Stimulated activated CD8-positive, alpha-beta memory T cell treated with anti-CD3 and anti-CD28 coated beads, Interleukin-15, amount 100 ng/mL, for 1 hour (primary cell): ENCODE results near the gene CA6.
A peak's percentile ranks its signal among the peaks of the same experiment; 100 is the strongest.
"Not testable (repeated sequence)": the region's sequence is repeated elsewhere in the genome, so short reads cannot be mapped to it uniquely, and the experiment has no call there.

ENCODE experiments used
- DNase-seq: peaks from one replicate; pipeline ENCODE4 v3.0.0-alpha.2; 2020; ENCODE audit warnings: low read depth

The CA6 gene

DNA sequence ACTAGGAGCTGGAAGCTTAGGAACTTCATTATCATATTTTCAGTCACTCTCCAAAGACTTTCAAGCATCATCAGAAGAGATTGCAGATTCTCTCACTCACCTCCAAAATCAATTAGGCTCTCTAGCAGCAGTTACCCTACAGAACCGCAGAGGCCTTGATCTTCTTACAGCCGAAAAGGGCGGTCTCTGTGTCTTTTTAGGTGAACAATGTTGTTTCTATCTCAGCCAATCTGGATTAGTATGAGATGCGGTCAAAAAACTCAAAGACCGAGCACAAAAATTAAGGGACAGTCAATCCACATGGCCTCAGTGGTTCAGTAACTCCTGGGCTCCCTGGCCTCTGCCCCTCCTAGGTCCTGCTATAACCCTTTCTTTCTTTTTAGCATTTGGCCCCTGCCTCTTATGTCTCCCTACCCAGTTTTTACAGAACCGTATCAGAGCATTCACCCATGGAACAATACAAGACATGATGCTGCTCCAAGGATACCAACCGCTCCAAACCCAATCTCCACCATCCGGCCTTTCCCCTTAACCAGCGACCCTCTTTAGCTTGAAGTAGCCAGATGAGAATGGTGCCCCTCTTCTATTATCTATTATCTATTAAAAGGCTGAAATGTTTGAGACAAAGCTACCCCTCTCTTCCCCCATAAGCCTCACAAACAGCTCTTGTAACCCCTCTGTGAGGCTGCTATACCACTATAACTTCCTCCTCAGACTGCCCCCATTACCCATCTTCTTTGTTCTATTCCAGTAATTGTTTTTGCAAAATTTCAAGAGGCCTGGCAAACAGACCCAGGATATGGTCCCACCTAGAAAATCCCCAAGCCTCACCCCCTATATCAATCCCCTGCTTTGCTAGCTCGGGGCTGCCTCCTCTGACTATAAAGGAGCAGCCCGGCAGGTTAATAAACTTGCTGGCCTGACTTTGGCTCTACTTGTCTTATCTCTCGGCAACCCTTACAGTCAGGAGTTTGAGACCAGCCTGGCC lies 18.7 kb upstream of the CA6 start:
- no peak for DNase-seq

DNA sequence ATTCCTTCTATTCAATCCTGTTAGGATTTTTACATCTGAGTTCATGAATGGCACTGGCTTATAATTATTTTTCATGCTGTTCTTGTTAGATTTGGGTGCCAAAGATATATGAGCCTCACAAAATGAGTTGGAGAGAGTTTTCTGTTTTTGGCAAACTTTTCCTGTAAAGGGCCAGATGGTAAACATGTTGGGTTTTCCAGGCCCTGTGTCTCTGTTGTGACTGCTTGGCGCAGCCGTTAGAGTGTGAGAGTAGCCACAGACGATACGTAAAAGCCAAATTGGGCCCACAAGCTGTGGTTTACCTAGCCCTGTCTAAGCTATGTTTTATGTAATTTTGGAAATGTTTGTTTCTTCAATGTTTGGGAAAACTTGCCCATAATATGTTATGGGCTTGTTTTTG lies 15.6 kb upstream of the CA6 start:
- DNase-seq, result no peak

DNA sequence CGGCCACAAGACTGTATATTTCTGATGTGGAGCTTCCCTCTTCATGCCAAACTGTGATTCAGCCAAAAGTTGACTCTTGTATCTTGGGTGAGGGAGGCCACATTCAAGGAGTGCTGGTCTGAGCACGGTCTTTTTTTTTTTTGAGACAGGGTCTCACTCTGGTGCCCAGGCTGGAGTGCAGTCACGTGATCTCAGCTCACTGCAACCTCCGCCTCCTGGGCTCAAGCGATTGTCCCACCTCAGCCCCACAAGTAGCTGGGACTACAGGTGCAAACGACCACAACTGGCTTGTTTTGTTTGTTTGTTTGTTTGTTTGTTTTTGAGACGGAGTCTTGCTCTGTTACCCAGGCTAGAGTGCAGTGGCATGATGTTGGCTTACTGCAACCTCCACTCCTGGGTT lies 8.6 kb upstream of the CA6 start:
- DNase-seq, result not testable (repeated sequence)

DNA sequence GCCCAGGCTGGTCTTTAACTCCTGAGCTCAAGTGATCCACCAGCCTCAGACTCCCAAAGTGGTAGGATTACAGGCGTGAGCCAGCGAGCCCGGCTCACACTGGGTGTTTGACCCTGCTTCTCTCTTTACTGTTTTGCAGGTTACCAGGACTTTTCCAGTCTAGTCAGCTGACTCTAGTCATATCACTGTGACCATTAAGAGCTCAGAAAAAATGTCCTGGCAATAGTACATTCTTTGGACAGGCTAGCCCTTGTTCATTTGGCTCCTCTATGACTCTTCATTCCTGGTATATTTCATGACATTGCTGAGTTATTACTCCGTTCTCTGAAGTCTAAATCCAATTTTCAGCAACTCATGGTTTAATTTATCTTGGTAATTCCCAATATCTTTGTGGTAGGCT lies 8.0 kb upstream of the CA6 start:
- DNase-seq, result no peak

DNA sequence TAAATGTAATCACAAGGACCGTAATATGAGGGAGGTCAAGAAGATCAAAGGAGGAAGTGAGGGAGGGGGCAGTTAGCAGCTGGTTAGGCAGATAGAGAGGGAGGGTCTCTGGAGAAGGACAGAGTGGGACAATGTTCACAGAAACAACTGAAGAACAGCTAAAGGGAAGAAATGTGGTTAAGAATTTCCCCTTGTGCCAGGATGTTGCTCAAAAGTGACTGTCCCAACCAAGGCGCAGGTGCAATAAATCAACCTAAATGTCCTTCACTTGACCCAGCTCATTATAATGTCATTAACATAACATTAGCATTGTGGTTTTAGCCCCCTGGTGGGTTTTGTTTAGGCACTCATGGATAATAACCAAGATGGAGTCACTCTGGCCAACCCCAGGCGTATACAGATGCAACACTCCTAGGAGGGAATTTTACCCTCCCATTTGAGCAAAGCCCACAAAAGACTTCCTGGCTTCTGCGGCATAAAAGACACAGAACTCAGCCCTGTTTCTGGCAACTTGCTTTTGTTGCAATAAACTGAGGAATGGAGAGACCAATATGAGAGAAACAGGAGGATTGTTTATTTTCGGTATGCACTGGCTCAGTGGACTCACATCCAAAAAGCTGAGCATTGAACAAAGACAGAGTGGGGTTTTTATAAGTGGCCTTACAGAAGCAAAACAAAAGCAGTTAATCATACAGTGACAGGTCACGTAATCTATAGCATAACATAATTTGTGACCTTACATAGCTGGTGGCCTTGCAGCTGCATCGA lies 7.3 kb upstream of the CA6 start:
- DNase-seq, result no peak

DNA sequence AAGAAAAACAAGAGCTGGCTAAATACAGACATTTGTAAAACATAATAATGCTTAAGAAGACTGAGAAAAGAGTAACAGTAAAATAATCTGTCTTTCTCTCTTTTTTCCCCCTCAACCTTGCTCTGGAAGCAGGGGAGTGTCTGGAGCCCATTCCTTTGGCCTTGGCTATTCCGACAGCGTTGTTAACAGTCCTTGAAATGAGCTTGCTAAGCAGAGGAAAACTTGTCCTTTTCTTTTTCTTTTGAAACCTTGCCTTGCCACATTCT lies 6.7 kb upstream of the CA6 start:
- no peak for DNase-seq

DNA sequence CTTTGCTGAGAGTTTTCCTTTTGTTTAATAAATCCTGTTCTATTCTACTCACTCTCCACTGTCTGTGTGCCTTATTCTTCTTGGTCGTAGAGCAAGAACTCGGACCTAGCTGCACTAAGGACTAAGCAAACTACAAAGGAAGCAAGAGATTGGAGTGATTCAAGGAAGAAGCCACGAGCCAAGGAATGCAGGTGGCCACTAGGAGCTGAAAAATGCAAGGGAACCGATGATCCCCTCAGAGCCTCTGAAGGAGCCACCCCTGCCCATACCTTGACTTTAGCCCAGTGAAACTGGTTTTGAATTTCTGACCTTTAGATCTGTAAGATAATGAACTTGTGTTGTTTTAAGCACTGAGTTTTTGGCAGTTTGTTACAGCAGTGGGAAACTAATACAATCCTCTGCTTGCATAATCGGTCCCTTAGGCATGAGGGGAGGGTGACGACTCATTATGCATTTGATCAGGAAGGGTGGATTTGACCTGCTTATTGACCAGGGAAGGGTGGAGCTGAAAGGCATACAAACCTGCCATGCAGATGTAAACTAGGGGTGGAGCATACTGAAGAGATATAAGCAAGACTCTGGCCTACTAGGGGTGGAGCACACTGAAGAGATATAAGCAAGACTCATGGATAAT lies 6.2 kb upstream of the CA6 start:
- DNase-seq, result no peak

DNA sequence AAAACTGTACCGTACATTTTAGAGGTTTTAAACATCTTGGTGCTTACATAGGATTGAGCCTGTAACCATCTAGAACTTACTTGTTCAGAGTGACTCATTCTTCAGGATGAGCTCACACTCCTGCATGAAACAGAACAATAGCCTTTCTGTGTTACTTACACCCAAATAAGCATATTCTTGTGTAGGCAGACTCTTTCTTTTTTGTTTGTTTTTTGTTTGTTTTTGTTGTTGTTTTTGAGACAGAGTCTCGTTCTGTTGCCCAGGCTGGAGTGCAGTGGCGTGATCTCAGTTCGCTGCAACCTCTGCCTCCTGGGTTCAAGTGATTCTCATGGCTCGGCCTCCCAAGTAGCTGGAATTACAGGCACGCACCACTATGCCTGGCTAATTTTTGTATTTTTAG lies 3.8 kb upstream of the CA6 start:
- no peak for DNase-seq

DNA sequence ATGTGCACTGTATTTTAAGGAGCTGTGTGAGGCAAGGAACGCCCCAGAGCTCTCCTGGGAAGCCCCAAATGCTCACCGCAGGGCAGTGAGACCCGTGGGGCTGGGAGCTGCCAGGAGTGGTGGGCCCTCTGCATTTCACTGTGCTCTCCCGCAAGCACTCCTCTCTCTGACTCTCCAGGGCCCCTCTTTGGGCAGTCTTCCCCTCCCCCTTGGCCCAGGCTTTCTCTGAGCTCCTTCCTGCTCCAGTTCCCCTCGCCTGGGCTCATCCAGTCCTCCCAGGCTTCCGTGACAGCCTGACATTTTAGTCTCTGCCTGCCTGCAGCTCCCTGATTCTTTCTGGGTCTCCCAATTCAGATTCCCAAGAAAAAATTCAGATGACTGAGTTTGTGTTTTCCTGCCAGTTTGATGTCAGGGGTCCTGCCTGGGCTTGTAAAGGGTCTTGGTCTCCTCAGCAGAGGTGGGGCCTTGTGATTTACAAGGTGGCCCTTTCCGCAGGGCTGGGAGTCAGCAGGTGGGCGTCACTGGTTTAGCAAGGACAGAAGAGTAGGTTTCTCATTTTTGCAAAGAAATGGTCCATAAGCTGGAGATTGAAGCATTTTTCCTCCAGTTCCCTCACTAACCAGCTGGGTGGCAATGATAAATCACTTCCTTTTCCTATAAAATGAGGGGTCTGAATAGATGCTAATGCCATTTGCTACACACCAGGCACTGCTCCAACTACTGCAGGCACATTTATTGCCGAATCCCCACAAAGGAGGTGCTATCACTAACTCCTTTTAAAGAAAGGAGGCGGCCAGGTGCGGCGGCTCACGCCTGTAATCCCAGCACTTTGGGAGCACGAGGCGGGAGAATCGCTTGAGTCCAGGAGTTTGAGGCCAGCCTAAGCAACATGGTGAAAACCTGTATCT lies 1.9 kb upstream of the CA6 start:
- no peak for DNase-seq

DNA sequence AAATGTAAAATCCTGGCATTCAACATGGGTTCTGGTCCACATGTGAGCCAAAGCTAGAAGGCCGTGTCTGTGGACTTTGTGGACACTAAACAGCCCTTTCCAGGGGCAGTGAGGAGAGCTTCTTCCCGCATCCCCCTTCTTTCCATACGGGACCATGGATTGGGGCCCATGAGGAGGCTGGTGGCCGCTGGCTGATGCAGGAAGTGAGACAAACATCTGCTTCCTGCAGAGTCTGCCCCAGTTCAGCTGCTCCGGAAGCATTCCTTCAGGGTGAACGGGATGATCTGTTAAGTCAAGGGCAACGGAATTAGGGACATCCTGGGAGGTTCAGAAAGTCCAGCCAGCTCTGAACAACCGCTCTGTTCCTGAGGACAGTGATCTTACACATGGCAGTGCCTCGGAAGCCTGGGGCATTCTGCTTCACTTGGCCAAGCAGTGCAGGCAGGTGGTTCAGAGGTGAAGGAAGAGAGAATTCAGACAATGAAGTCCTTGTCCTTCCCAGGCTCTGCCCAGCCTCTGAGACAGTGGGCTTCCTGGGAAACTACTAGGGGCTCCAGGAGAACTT lies 1.5 kb downstream of the CA6 start:
- no peak for DNase-seq

DNA sequence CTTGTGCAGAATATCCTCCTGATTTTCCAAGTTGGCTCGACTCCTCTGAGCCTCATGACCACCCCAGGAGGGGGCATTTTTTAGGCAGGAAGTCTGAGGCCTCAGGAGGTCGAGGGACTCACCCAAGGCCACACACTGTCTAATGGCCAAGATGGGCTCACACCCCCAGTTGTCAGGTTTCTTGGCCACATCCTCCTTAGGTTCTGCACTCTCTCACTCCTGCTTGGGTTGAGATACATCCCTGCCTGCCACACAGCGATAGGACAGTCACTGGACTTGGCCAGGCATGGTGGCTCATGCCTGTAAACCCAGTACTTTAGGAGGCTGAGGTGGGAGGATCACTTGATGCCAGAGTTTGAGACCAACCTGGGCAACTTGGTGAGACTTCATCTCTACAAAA lies 4.6 kb downstream of the CA6 start:
- DNase-seq, result no peak

DNA sequence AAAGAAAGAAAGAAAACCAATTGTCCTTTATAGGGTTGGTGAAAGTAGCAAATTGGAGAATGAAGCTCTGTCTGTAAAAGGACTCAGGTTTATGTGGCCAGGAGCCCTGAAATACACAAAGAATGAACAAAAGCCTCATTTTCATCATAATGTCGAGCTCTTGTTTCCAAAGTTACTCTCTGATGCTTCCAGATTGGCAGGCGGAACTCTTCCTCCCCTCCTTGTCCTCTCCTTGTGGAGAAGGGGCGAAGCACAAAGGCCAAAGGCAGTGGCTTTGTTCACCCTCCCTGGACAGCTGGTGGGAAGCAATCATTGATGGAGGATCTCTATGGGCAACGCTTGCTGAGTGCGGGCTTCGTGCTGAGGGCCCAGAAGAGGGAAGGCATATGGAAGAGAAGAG lies 5.6 kb downstream of the CA6 start:
- DNase-seq, result no peak

DNA sequence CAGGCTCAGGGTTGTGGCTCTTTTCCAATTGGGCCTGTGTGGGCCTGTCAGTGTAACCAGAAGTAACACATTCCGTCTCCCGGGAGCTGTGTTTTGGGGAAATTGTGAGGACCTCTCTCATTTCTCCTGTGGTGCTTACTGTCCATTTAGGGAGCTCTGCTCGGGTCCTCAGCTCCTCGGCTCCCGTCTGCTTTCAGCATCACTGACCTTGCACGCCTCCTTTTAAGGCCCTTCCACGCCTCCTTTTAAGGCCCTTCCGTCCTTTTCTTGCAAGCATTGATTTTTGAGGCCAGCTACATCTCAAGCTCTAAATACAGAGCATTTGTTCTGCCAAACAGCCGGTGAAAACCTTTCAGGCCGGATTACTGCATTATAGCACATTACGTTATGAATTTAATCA lies 9.7 kb downstream of the CA6 start:
- DNase-seq, result no peak

DNA sequence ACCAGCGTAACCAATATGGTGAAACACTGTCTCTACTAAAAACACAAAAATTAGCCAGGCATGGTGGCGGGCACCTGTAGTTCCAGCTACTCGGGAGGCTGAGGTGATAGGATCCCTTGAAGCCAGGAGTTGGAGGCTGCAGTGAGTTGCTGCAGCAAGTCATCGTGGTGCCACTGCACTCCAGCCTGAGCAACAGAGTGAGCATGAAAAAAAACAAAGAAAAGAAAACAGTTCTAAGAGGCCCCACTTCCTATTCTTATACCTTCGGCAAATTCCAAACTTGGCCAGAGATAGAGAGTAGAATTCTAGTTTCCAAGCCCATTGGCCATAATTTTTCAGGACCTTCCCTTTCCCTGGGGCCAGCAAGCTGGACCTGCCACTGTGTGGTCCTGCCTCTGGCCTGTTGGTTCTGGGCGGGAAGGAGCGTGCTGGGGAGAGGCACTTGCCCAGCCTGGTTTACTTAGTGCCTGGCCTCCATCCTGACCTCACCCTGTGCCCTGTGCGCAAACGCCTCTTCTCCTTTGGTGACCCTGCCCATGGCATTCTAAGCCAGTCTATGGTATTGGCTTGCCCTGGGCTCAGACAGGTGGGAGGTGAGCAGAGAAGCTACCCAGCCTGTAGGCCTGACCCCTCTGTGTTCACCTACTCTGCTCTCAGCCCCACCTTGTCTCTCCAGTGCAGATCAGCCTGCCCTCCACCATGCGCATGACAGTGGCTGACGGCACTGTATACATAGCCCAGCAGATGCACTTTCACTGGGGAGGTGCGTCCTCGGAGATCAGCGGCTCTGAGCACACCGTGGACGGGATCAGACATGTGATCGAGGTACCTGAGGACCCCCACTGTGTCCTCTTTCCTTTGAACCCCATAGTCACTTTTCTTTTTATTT lies 11.0 kb downstream of the CA6 start:
- no peak for DNase-seq

DNA sequence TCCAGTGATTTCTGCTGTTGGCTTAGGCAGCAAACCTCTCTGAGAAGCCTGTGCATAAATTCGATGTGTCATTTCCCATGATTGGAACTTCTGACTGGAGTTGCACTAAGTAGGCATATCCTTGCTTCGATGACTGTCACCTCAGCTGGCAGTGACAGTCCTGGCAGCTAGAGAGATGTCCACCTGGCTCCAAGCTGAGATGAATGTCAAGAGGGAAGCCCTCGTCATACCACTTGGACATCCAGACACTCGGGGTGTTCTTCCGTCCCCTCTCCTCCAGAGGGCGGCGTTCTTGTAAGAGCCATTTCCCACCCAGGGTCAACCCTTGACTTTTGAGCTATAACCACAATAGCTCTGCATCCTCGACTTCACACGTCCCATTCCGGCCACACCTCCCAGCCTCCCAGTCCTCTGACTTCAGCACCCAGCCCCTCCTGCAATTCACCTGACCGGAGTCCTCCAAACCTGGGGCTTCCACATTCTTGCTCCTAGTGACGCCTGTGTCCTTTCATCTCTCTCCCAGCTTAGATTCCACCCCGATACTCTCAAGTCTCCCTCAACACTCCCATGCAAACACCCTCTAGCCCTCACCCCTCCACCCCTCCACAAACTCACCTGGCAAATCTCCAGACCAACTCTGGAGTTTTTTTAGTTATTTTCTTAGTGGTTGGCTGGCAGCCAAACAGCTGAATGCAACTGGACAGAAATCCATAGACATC lies 17.3 kb downstream of the CA6 start:
- peak; percentile 24 for DNase-seq

DNA sequence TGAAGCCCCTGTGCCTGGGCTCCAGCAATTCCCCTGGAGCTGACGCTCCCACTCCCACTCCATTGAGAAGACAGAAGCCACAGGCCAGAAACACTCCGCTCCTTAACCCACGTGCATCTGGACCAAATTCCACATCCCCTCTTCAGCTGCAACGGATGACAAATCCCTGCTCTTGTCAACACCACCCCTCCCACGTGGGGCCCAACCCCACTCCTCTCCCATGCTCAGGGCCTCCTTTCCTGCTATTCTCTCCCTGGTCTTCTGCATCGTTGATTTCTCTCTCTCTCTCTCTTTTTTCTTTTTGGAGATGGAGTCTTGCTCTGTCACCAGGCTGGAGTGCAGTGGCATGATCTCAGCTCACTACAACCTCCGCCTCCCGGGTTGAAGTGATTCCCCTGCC lies 18.3 kb downstream of the CA6 start:
- no peak for DNase-seq

DNA sequence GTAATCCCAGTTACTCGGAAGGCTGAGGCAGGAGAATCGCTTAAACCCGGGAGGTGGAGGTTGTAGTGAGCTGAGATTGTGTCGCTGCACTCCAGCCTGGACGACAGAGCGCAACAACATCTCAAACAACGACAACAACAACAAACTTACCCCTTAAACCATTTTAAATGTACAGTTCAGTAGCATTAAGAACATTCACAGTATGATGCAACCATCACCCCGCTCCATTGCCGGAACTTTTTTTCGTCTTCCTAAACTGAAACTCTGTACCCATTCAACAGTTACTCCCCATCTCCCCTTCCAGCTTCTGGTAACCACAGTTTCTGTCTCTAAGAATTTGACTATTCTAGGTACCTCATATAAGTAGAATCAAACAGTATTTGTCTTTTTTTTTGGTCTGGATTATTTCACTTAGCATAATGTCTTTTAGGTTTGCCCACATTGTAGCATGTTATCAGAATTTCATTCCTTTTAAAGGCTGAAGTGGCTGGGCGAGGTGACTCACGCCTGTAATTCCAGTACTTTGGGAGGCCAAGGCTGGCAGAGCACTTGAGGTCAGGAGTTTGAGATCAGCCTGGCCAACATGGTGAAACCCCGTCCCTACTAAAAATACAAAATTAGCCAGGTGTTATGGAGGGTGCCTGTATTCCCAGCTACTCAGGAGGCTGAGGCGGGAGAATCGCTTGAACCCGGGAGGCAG lies 19.6 kb downstream of the CA6 start:
- DNase-seq, result no peak

DNA sequence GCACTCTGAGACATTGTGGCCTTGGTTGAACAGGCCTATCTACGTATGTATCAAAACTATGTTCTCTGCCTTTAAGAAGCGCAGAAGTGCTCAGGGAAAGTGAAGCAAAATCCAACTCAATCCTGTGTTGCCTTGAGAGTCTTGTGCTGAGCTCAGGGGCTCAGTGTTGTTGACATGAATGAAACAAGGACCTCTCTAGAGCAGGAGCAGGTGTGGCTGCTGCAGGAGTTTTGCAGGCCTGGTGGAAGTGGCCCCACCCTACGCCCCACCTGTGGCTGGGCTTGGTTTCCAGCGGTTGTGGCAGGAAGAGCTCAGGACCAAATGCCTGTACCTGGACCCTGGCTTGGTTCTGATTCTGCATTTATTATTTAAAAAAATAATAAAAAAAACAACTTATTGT lies 20.9 kb downstream of the CA6 start:
- DNase-seq, result no peak

DNA sequence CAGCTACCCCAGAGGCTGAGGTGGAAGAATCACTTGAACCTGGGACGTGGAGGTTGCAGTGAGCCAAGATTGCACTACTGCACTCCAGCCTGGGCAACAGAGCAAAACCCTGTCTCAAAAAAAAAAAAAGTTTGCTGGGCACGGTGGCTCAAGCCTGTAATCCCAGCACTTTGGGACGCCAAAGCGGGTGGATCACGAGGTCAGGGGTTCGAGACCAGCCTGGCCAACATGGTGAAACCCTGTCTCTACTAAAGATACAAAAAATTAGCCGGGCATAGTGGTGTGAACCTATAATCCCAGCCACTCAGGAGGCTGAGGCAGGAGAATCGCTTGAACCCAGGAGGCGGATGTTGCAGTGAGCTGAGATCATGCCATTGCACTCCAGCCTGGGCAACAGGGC lies 23.2 kb downstream of the CA6 start:
- DNase-seq, result not testable (repeated sequence)
